GM12872 (cell line): ENCODE data around the gene HNRNPLL.

Experiments
- TF ChIP-seq, protein P1 (sequence below): IDR thresholded peaks from 3 replicates; pipeline ENCODE4 v1.5.1; 2011; ENCODE audit warnings: low read depth, mild to moderate bottlenecking, low read length, moderate library complexity; ENCODE audit not compliant: insufficient read depth

Gene HNRNPLL

DNA sequence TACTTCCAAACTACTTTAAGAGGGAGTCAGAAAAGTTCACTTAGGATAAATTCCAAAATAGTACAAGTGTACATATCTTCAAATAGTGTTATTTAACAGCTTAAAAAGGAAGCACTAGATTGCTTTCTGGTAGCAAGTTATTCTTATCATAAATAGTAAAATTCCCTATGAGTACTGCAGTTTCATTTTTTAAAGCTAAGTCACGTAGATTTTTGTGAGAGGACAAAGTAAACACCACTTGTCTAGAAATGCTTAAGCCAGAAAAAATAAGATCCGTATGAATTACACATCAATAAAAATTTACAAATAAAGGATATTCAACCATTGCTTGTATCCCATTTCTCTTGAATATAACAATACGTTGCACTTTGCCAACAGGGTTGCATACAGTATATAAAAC is 19.2 kb downstream of the HNRNPLL start:
- TF ChIP-seq, protein P1, sequence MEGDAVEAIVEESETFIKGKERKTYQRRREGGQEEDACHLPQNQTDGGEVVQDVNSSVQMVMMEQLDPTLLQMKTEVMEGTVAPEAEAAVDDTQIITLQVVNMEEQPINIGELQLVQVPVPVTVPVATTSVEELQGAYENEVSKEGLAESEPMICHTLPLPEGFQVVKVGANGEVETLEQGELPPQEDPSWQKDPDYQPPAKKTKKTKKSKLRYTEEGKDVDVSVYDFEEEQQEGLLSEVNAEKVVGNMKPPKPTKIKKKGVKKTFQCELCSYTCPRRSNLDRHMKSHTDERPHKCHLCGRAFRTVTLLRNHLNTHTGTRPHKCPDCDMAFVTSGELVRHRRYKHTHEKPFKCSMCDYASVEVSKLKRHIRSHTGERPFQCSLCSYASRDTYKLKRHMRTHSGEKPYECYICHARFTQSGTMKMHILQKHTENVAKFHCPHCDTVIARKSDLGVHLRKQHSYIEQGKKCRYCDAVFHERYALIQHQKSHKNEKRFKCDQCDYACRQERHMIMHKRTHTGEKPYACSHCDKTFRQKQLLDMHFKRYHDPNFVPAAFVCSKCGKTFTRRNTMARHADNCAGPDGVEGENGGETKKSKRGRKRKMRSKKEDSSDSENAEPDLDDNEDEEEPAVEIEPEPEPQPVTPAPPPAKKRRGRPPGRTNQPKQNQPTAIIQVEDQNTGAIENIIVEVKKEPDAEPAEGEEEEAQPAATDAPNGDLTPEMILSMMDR: no peak

DNA sequence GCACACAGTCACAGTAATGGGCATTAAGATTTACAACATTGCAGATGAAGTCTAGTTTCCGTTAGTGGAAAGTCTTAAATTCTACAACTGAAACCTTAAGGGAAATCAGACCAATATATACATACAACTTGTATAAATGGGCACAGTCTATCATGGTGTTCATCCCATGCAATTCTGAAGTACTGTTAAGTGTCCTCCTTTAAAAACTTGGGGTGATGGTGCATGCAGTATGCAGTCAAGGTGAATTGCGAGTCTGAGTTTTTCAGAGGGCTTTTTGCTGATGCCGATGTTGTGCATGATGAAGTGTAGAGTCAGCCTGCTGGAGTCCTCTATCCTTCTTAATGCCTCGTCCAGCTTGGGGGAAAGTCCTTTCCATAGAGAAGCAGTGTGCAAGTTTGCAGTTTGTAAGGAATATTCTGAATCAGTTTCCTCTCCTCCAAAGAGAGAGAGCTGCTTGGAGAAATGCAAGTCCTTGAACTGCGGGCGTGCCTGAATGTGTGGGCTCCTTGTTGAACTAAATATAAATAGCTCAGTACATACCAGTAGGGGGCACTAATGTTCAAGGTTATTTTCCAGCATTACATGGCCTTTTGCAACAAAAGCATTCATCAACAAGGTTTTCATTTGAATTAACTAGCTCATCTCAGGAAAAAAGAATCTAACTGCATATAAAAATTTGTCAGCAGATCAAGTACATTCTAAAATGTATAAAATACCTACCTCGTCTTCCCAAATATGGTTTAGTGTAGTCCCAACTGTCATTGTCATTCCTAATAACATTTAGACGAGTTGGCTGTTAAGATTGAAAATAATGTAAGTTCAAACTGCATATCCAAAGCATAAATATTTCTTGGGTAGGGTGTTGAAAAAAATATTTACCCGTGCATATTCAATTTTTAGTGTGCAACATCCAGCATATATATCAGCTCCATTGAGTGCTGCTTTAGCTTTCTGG is 21.3 kb downstream of the HNRNPLL start:
- TF ChIP-seq, protein P1: peak; percentile 55; the same call in 2 of the 3 replicates

DNA sequence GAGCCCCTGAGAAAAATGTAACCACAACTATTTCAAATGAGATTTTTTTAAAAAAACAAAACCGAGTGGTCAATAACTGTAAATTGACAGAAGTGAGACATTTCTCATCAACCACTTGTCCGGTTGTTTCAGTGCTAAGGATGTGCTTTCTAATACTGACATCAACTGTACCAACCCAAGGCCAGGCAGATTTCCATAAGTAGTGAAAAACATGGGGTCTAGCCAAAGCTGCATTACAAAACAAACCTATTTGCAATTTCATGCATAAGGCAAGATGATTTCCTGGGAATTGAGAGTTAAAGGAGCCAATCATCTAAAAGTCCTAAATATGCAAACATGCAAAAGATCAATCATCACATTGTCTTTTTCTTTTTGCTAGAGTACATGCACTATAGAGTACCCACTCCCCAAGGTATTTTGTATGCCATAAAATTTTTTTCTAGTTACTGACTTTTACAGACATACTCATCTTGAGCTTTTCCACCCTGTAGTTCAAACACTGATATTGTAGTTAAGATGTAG is 22.6 kb downstream of the HNRNPLL start:
- TF ChIP-seq, protein P1: no peak

DNA sequence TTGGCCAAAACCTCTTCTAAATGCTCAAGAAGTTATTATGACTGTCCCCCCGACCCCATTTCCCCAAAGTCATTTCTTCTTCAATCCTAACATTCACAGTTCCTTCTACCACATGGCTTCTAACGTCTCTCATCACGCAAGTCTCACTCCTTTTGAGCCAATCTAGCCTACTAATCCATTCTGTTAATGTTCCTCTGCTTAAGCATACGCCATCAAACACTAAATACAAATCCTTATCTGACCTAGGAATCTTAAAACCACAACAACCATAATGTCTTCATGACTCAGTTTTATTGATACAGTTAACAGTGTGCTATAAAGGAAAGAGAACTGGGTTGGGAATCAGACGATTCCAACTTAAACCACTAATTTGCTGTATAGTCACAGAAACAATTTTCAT is 23.9 kb downstream of the HNRNPLL start:
- TF ChIP-seq, protein P1: no peak

DNA sequence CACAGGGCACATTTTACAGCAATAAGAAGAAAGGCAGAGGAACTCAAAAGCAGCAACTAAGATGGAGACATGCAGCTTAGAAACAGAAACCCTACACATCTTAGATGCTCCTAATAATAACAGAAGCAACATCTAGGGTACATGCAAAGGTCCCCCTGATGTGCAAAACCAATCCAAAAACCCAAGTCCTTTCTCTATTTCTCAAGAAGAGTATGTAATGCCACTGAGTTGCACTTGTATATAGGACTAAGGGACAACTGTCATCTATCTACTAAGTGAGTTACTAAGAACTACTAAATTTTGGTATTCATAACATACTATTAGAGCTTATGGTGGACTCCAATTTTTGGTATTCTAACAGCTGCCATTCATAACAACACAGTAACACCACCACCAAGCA is 28.4 kb downstream of the HNRNPLL start:
- TF ChIP-seq, protein P1: no peak

DNA sequence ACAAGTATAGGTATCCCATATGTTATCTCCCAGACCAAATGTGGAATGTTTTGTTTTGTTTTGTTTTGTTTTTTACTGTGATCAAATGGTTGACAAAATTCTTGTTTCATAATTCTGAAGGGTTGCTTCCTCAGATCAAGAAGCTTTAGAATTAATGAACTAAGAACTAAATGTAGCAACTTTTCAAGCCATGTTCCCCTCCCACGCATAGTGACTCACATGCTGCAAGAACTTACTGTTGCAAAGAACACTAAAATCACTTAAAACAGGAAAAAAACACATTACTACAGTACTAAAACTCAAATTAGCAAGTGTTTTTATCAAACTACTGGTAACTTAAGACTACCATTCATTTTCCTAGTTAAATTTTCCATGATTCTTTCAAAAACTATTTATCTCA is 30.6 kb downstream of the HNRNPLL start:
- TF ChIP-seq, protein P1: no peak

DNA sequence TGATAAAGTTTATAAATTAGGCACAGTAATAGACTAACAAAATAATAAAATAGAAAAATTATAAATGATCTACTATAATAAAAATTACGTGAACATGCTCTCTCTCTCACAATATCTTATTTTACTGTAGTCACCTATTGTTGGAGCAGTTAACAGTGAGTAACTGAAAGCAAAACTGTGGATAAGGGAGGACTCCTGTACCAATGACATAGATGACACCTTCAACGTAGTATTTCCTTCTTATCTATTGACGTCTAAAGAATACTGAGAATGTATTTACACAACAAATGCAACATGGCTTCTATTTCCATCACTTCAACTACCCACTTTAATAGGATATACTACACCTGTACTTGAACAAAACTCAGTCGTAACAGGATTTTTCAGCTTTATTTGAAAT is 31.5 kb downstream of the HNRNPLL start:
- TF ChIP-seq, protein P1: no peak
